K562 (cell line): ENCODE data around the gene KMT5B. TPM values are rescaled to one million over a fixed set of nuclear protein-coding genes. Genes with fewer than 3 reads are reported as not detected.

Experiments
- ATAC-seq: fragments of 200-7000 bp; cut with Tn5 transposase; 3 replicates; pipeline ENCODE4 v1.9.1; 2020; ENCODE audit warnings: moderate library complexity
- BruUV-seq: library from RNA; stranded (reverse); fragments of 400-500 nt; replicated peaks from 2 replicates; lab custom pipeline; 2021; lab: Mats Ljungman, UMichigan
- CTCF ChIA-PET: fragments of 300-600 bp; formaldehyde crosslinking; extraction: SDS; loops from one replicate; lab custom pipeline; 2021; ENCODE audit warnings: low intra/inter-chr PET ratio; lab: Yijun Ruan, JAX
- POLR2A ChIA-PET: fragments of 300-600, 350-650 bp; sonication (Branson Sonifier 250); formaldehyde crosslinking; extraction: SDS; loops from one replicate; lab custom pipeline; 2021; ENCODE audit warnings: antibody characterized with exemption, inconsistent platforms; lab: Yijun Ruan, JAX
- DNase-seq, 4 experiments: peaks; one replicate each; pipeline versions ENCODE4 v3.0.0 to v3.0.0-alpha.2; 2011 to 2018; ENCODE audit warnings: low spot score in 3 of 4, mixed read lengths in 3 of 4; ENCODE audit errors: extremely low read depth in 1 of 4
- FAIRE-seq: peaks from 2 replicates; lab custom pipeline; 2011; peaks lifted over from hg19 to GRCh38; lab: Jason Lieb, UNC
- H2AFZ ChIP-seq: 2 replicates; pipeline ENCODE4 v1.6.0; 2011; ENCODE audit warnings: low read depth, low read length, control low read depth, inconsistent platforms
- H3K27ac ChIP-seq: fragments of 200-600 bp; 3 replicates; pipeline ENCODE4 v1.8.0; 2011; ENCODE audit warnings: low read depth, mild to moderate bottlenecking, control low read depth, inconsistent platforms, low read length, moderate library complexity, mixed read lengths; ENCODE audit errors: extremely low read depth
- H3K27me3 ChIP-seq, 2 experiments: fragments of 300-600 bp in 1 of 2; 2 replicates in 1 of 2; 3 replicates in 1 of 2; pipeline versions ENCODE4 v1.6.0 to v1.8.0; 2011; ENCODE audit warnings: inconsistent platforms in 2 of 2, low read length in 2 of 2, mild to moderate bottlenecking in 1 of 2, mixed read lengths in 1 of 2, moderate library complexity in 1 of 2; ENCODE audit not compliant: control insufficient read depth in 2 of 2, insufficient read depth in 2 of 2
- H3K36me3 ChIP-seq: fragments of 300-600 bp; 3 replicates; pipeline ENCODE4 v1.8.0; 2011; ENCODE audit warnings: mild to moderate bottlenecking, low read length, inconsistent platforms; ENCODE audit not compliant: control insufficient read depth, insufficient read depth
- H3K4me1 ChIP-seq, 2 experiments: fragments of 200-600 bp in 1 of 2; replicated peaks in 1 of 2; 2 replicates in 1 of 2; 3 replicates in 1 of 2; pipeline versions ENCODE4 v1.5.1 to v1.8.0; 2011; ENCODE audit warnings: inconsistent platforms in 2 of 2, low read length in 2 of 2, mild to moderate bottlenecking in 1 of 2, mixed read lengths in 1 of 2, moderate library complexity in 1 of 2; ENCODE audit not compliant: control insufficient read depth in 2 of 2, insufficient read depth in 2 of 2
- H3K4me2 ChIP-seq: 2 replicates; pipeline ENCODE4 v1.6.1; 2011; ENCODE audit warnings: low read length, control low read depth, inconsistent platforms, mixed read lengths; ENCODE audit not compliant: insufficient read depth
- H3K4me3 ChIP-seq: fragments of 200-600 bp; sonication (generic), shearing (Covaris generic); 2 replicates; pipeline ENCODE4 v1.5.1; 2016; ENCODE audit warnings: control low read depth, inconsistent platforms
- H3K79me2 ChIP-seq: fragments of 200-600 bp; 3 replicates; pipeline ENCODE4 v1.8.0; 2011; ENCODE audit warnings: low read length, inconsistent platforms; ENCODE audit not compliant: control insufficient read depth, insufficient read depth
- H3K9ac ChIP-seq, 2 experiments: 2 replicates each; pipeline versions ENCODE4 v1.6.0 to v1.6.1; 2011; ENCODE audit warnings: low read depth in 2 of 2, low read length in 2 of 2, control low read depth in 1 of 2, inconsistent platforms in 1 of 2, mild to moderate bottlenecking in 1 of 2, mixed read lengths in 1 of 2; ENCODE audit not compliant: insufficient read depth in 1 of 2
- H3K9me1 ChIP-seq: one replicate; pipeline ENCODE4 v1.6.0; 2011; ENCODE audit warnings: inconsistent platforms, mild to moderate bottlenecking, low read length, moderate library complexity; ENCODE audit not compliant: control insufficient read depth, insufficient read depth
- H3K9me3 ChIP-seq: replicated peaks from 2 replicates; pipeline ENCODE4 v1.5.1; 2011; ENCODE audit warnings: low read depth, low read length, inconsistent platforms; ENCODE audit not compliant: control insufficient read depth, insufficient read depth
- H4K20me1 ChIP-seq: replicated peaks from 2 replicates; pipeline ENCODE4 v1.6.1; 2011; ENCODE audit warnings: low read length, inconsistent platforms, mixed read lengths; ENCODE audit not compliant: control insufficient read depth, insufficient read depth
- C11orf30 ChIP-seq: fragments of 450-650 bp; IDR thresholded peaks from 2 replicates; pipeline ENCODE4 v1.6.1; 2016; ENCODE audit warnings: low read depth, mild to moderate bottlenecking
- FOXA1 ChIP-seq: fragments of 450-650 bp; IDR thresholded peaks from 2 replicates; pipeline ENCODE4 v1.6.1; 2016; ENCODE audit warnings: mild to moderate bottlenecking, borderline replicate concordance
- FOXA3 ChIP-seq, 2 experiments: fragments of 450-650 bp in 1 of 2; sonication (generic) in 1 of 2; formaldehyde crosslinking; IDR thresholded peaks in 1 of 2; conservative IDR thresholded peaks in 1 of 2; 2 replicates each; pipeline versions ENCODE4 v1.4.0 to v1.8.0; 2020 to 2022; ENCODE audit warnings: mild to moderate bottlenecking in 2 of 2, missing genetic modification reagents in 1 of 2
- HEY1 ChIP-seq: fragments of 250-450 bp; sonication (Bioruptor Pico); IDR thresholded peaks from 2 replicates; pipeline ENCODE4 v1.5.0; 2020; ENCODE audit warnings: mild to moderate bottlenecking, moderate library complexity, borderline replicate concordance
- MECOM ChIP-seq: fragments of 250-450 bp; sonication (Bioruptor Pico); IDR thresholded peaks from 2 replicates; pipeline ENCODE4 v1.8.0; 2022; ENCODE audit warnings: inconsistent platforms
- NRF1 ChIP-seq, 2 experiments: fragments of 450-650 bp; IDR thresholded peaks in 1 of 2; conservative IDR thresholded peaks in 1 of 2; 2 replicates each; pipeline ENCODE4 v1.6.1; 2014; ENCODE audit warnings: mild to moderate bottlenecking in 2 of 2
- RERE ChIP-seq: sonication (generic); formaldehyde crosslinking; IDR thresholded peaks from 2 replicates; pipeline ENCODE4 v1.8.0; 2023; ENCODE audit warnings: missing genetic modification reagents, mild to moderate bottlenecking, borderline replicate concordance
- ZNF263 ChIP-seq: sonication (generic); formaldehyde crosslinking; IDR thresholded peaks from 2 replicates; pipeline ENCODE4 v1.8.0; 2022; ENCODE audit warnings: mild to moderate bottlenecking, missing genetic modification reagents, borderline replicate concordance
- WGBS: fragments of 100-300 bp; shearing (Covaris generic); methylation state at CpG from one replicate; pipeline ENCODE4 v1.1.6; 2016; ENCODE audit warnings: low coverage, mixed read lengths; ENCODE audit not compliant: insufficient coverage; ENCODE audit errors: missing lambda C conversion rate; 5-methylcytosine and 5-hydroxymethylcytosine counted together
- in situ Hi-C: fragments of 300-500 bp; cut with MboI; formaldehyde crosslinking; loops from 4 replicates; pipeline ENCODE4 v1.15.0; 2018; ENCODE audit warnings: inconsistent platforms, mixed read lengths
- intact Hi-C: fragments of 100-400 bp; cut with micrococcal nuclease; formaldehyde crosslinking; loops from 2 replicates; pipeline ENCODE4 v1.14.2; 2022
- polyA plus RNA-seq, 8 experiments: library from polyadenylated mRNA; depleted of rRNA in 4 of 8; stranded (reverse) in 5 of 8; unstranded in 3 of 8; fragments of >200 nt; fragmentation: Nextera tagmentation in 2 of 8; fragmentation: Illumina TruSeq in 1 of 8; extraction: Ambion mirVana in 2 of 8; extraction: Trizol in 1 of 8; gene quantifications; 2 replicates each; pipeline versions ENCODE4 v1.2.1 to v1.2.3, GENCODE V29; 2011 to 2014; ENCODE audit warnings: inconsistent platforms in 1 of 8, missing spikeins in 1 of 8
- total RNA-seq, 7 experiments: library from RNA; depleted of rRNA in 6 of 7; stranded (reverse); fragments of >200 nt in 6 of 7; fragmentation: Illumina TruSeq in 2 of 7; extraction: Trizol in 2 of 7; gene quantifications; 2 replicates each; pipeline versions ENCODE4 v1.2.1 to v1.2.3, GENCODE V29; 2011 to 2021; ENCODE audit warnings: low replicate concordance in 1 of 7

Gene KMT5B
- total and polyA plus RNA-seq, 9 of the 15 experiments (the other 6 are each of a cell fraction or from before 2014, with no cell fraction given), result 7.3 to 27.3 (median 20.9) TPM

GRCh38 chr11:68216171-68216938 lies 3.3 kb upstream of the KMT5B start:
- peak overlapping the region in 1 of 2 experiments; percentile 64; a peak in 2 of 4 replicates for H3K9ac ChIP-seq

DNA sequence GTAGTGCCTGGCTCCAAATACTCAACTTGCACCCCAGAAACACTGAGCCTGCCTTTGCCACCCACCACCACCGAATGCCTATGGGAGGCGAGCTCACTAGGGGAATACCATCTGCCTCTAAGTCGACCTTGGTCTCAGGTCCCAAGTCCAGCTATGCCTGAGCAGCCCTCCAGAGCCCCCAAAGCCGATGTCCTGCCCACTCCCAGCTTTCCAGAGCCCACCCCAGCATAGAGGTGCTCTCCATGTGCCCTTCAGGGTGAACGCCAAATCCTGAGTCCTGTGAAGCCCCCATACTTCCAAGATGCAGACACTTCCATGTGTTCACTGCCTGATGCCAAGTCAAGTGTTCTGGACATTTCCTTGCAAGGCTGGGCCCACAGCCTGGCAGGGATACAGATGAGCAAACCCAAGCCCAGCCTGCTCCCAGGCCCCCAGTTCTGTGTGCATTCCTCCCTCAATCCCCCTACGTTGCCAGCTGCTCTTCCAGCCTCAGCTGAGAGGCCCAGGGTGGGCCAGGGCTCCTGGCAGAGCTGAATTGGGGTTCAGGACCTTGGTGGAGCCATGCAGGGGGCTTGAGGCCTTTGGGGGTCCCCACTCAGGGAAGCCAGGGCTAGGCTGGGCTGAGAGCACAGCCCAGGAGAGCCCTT lies 2.6 kb upstream of the KMT5B start:
- in situ Hi-C loops, result no loop called here
- peak overlapping the region in 1 of 2 experiments; percentile 64; a peak in 2 of 4 replicates for H3K9ac ChIP-seq
- CTCF ChIA-PET, result no interaction called here
- TF ChIP-seq RERE (CRISPR knock-in tag) (no peak), FOXA1 (no peak), ZNF263 (CRISPR knock-in tag) (no peak), MECOM (CRISPR knock-in tag) (no peak), HEY1 (CRISPR knock-in tag) (no peak)

More at GRCh38 chr11:68216171-68216938, 3.3 kb upstream of the KMT5B start:
- ATAC-seq (no peak), FAIRE-seq (no peak), DNase-seq (no peak)
- 0 out of 2 replicates have a peak overlapping the region, but pooled peaks have one; percentile 24 for H2AFZ ChIP-seq
- POLR2A ChIA-PET, result interaction anchor here (0.6 to 2.0 kb wide), 5 partner anchors 10 to 59 kb away, joined by 3 to 6 read pairs (median 4); no protein-coding TSS in a partner anchor
- H3K4me3 ChIP-seq, result no peak overlapping the region
- no peaks in the 10 kb centered on the region for H3K9me1 ChIP-seq
- peaks cover 6 to 36% of the 10 kb centered on the region in 2 experiments; a peak in 4 of 5 replicates for H3K4me1 ChIP-seq
- no TSS peak for BruUV-seq
- in situ Hi-C loops (no loop called here), intact Hi-C loops (no loop called here)
- H3K79me2 ChIP-seq, result peaks cover 13% of the 10 kb centered on the region
- H3K27me3 ChIP-seq, result peaks cover 13 to 39% of the 10 kb centered on the region in 2 experiments; a peak in 4 of 5 replicates
- no peak overlapping the region; the same call in 1 of the 2 replicates for H3K4me2 ChIP-seq
- peaks cover 5% of the 10 kb centered on the region; the same call in 1 of the 2 replicates for H4K20me1 ChIP-seq
- no peaks in the 10 kb centered on the region for H3K9me3 ChIP-seq
- H3K36me3 ChIP-seq, result no peaks in the 10 kb centered on the region
- 36% methylated on average over 20 of the region's 22 CpGs for WGBS
- CTCF ChIA-PET, result no interaction called here
- no peak overlapping the region for H3K27ac ChIP-seq
- 0 out of 2 replicates have a peak, but pooled peaks have one; percentile 4 for TF ChIP-seq C11orf30
- TF ChIP-seq FOXA3 (CRISPR knock-in tag; conservative IDR thresholded peaks at IDR 0.05 in 1 of 2, IDR thresholded peaks at IDR 0.05 in 1 of 2), result no peak
- TF ChIP-seq NRF1 (conservative IDR thresholded peaks at IDR 0.05 in 1 of 2, IDR thresholded peaks at IDR 0.05 in 1 of 2), result peak; percentile 41 to 47; a peak in 3 of 4 replicates

More for the DNA sequence above, 2.6 kb upstream of the KMT5B start:
- WGBS, result 22% methylated on average over 6 of the region's 6 CpGs
- no peak overlapping the region for H3K27ac ChIP-seq
- FAIRE-seq, result no peak
- no peak overlapping the region for H3K4me3 ChIP-seq
- peaks cover 7 to 36% of the 10 kb centered on the region in 2 experiments; a peak in 4 of 5 replicates for H3K4me1 ChIP-seq
- peaks cover 12 to 37% of the 10 kb centered on the region in 2 experiments; a peak in 4 of 5 replicates for H3K27me3 ChIP-seq
- H4K20me1 ChIP-seq, result peaks cover 11% of the 10 kb centered on the region; the same call in 1 of the 2 replicates
- no peak for ATAC-seq
- intact Hi-C loops, result no loop called here
- no peaks in the 10 kb centered on the region for H3K9me3 ChIP-seq
- H2AFZ ChIP-seq, result no peak overlapping the region
- H3K79me2 ChIP-seq, result peaks cover 20% of the 10 kb centered on the region
- no peak overlapping the region for H3K4me2 ChIP-seq
- POLR2A ChIA-PET, result interaction anchor here (0.7 to 2.0 kb wide), 4 partner anchors 11 to 122 kb away, joined by 3 to 6 read pairs (median 4); no protein-coding TSS in a partner anchor
- H3K36me3 ChIP-seq, result no peaks in the 10 kb centered on the region
- H3K9me1 ChIP-seq, result no peaks in the 10 kb centered on the region
- DNase-seq, result no peak
- BruUV-seq, result no TSS peak
